SK-N-MC (cell line): ENCODE data around the gene CDH23.

Experiments
- EZH2 ChIP-seq: fragments of 200-600 bp; sonication (generic); IDR thresholded peaks from one replicate; pipeline ENCODE4 v1.6.1; 2017; ENCODE audit warnings: antibody characterized with exemption
- FOXP2 ChIP-seq: optimal IDR thresholded peaks from 2 replicates; pipeline ENCODE3; 2011; ENCODE audit warnings: mild to moderate bottlenecking, moderate library complexity; ENCODE audit not compliant: insufficient read depth; ENCODE audit errors: extremely low read length, control extremely low read depth
- POLR2AphosphoS5 ChIP-seq: IDR thresholded peaks from 2 replicates; pipeline ENCODE4 v1.6.1; 2012; ENCODE audit warnings: mild to moderate bottlenecking, low read depth, low read length, borderline replicate concordance

DNA sequence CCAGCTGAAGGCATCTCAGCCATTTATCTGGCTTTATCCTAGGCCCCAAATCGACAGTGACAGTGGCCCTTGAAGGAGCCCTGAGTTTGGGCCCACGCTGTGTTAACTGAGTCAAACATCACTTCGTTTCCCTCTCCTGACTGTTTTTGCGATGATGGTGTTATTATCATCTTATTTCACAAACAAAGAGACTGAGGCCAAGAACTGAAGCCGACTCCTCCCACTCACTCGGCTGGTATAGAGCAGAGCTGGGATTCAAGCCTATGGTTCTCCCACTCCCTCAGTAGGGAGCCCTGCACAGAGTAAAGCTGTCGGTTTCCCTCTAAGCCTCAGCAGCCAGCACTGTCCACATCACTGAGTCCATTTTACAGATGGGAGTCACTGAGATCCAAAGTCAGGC is 141.0 kb downstream of the CDH23 start:
- TF ChIP-seq POLR2AphosphoS5 = no peak
- no peak for TF ChIP-seq EZH2
- TF ChIP-seq FOXP2 = no peak
